Activated gamma-delta T cell treated with Interleukin-2 at 50 U/mL for 16 hours (primary cell): ENCODE results near the gene MBD3L1.

Experiments
- DNase-seq: peaks from one replicate; pipeline ENCODE4 v3.0.0-alpha.2; 2020

The MBD3L1 gene

GRCh38 chr19:8832132-8833021, at the start of gene MBD3L1, which contains the start of gene ZNF558:
TSS of gene MBD3L1 (plus strand) at chr19:8832377. CDS start at chr19:8842679, 10,302 bp downstream.
TSS of gene ZNF558 (minus strand) at chr19:8832304. CDS start at chr19:8822659, 9,645 bp downstream.
- DNase-seq: peak; percentile 98

GRCh38 chr19:8794823-8795222, 37.4 kb upstream of the MBD3L1 start:
- DNase-seq: no peak

- DNase-seq: no peak
These were observed 25.5 kb upstream of the MBD3L1 start for GRCh38 chr19:8806661-8807060.

- no peak for DNase-seq
These were observed 20.6 kb upstream of the MBD3L1 start for GRCh38 chr19:8811315-8812172.

- no peak for DNase-seq
These were observed 18.0 kb upstream of the MBD3L1 start for GRCh38 chr19:8814176-8814575.

- no peak for DNase-seq
These were observed 16.4 kb upstream of the MBD3L1 start for GRCh38 chr19:8815780-8816179.

GRCh38 chr19:8820234-8820633, 11.9 kb upstream of the MBD3L1 start:
- DNase-seq: no peak

- DNase-seq: no peak
These were observed 10.4 kb upstream of the MBD3L1 start for GRCh38 chr19:8821748-8822241.

GRCh38 chr19:8826371-8826770, 5.8 kb upstream of the MBD3L1 start:
- DNase-seq: no peak

- DNase-seq: no peak
These were observed 4.9 kb upstream of the MBD3L1 start for GRCh38 chr19:8827277-8827676.

GRCh38 chr19:8831373-8831772, 804 bp upstream of the MBD3L1 start:
- DNase-seq: no peak

GRCh38 chr19:8831832-8832131, 395 bp upstream of the MBD3L1 start:
- no peak for DNase-seq

GRCh38 chr19:8835446-8835845, 3.3 kb downstream of the MBD3L1 start:
- no peak for DNase-seq

GRCh38 chr19:8835877-8836276, 3.7 kb downstream of the MBD3L1 start:
- no peak for DNase-seq

- DNase-seq: no peak
These were observed 8.5 kb downstream of the MBD3L1 start for GRCh38 chr19:8840708-8841107.

GRCh38 chr19:8846819-8847218, 14.6 kb downstream of the MBD3L1 start:
- DNase-seq: no peak

- no peak for DNase-seq
These were observed 17.1 kb downstream of the MBD3L1 start for GRCh38 chr19:8849232-8849631.

GRCh38 chr19:8850488-8850887, 18.3 kb downstream of the MBD3L1 start:
- DNase-seq: no peak

- DNase-seq: no peak
These were observed 26.1 kb downstream of the MBD3L1 start for GRCh38 chr19:8858260-8858659.

GRCh38 chr19:8866344-8866743, 34.2 kb downstream of the MBD3L1 start:
- DNase-seq: no peak

- no peak for DNase-seq
These were observed 45.9 kb downstream of the MBD3L1 start for GRCh38 chr19:8877854-8878705.

- no peak for DNase-seq
These were observed 48.8 kb downstream of the MBD3L1 start for GRCh38 chr19:8880868-8881488.
